GM23338 (cell line): Measurements from ENCODE around the gene LAX1. TPM values are rescaled to one million over a fixed set of nuclear protein-coding genes. Genes with fewer than 3 reads are reported as not detected.

ENCODE experiments used
- ATAC-seq: fragments of 200-7000 bp; cut with Tn5 transposase; 3 replicates; pipeline ENCODE4 v1.9.1; 2020
- DNase-seq: peaks from one replicate; pipeline ENCODE4 v3.0.0-alpha.2; 2015; ENCODE audit warnings: low spot score
- H2AFZ ChIP-seq: fragments of 200-600 bp; sonication (generic); 2 replicates; pipeline ENCODE4 v1.8.0; 2016; ENCODE audit warnings: antibody characterized with exemption, mild to moderate bottlenecking, moderate library complexity
- H3F3A ChIP-seq: fragments of 200-600 bp; sonication (generic); replicated peaks from 2 replicates; pipeline ENCODE4 v1.8.0; 2017; ENCODE audit warnings: antibody characterized with exemption, mixed run types, low read depth
- H3K27ac ChIP-seq: fragments of 200-600 bp; sonication (generic); 2 replicates; pipeline ENCODE4 v1.6.1; 2016; ENCODE audit warnings: low read depth
- H3K27me3 ChIP-seq: fragments of 200-600 bp; sonication (generic); 2 replicates; pipeline ENCODE4 v1.8.0; 2016; ENCODE audit warnings: mild to moderate bottlenecking, mixed run types, moderate library complexity; ENCODE audit not compliant: insufficient read depth
- H3K36me3 ChIP-seq: fragments of 200-600 bp; sonication (generic); 2 replicates; pipeline ENCODE4 v1.8.0; 2016; ENCODE audit warnings: mild to moderate bottlenecking; ENCODE audit not compliant: insufficient read depth
- H3K4me1 ChIP-seq: fragments of 200-600 bp; sonication (generic); 2 replicates; pipeline ENCODE4 v1.8.0; 2016; ENCODE audit warnings: mild to moderate bottlenecking, moderate library complexity; ENCODE audit not compliant: insufficient read depth
- H3K4me2 ChIP-seq: fragments of 200-600 bp; sonication (generic); 2 replicates; pipeline ENCODE4 v1.7.1; 2017; ENCODE audit warnings: mixed run types
- H3K4me3 ChIP-seq: fragments of 200-600 bp; sonication (generic); 2 replicates; pipeline ENCODE4 v1.6.1; 2016; ENCODE audit warnings: mixed run types
- H3K79me2 ChIP-seq: fragments of 200-600 bp; sonication (generic); replicated peaks from 2 replicates; pipeline ENCODE4 v1.8.0; 2017; ENCODE audit warnings: mild to moderate bottlenecking; ENCODE audit not compliant: insufficient read depth
- H3K9me2 ChIP-seq: fragments of 200-600 bp; sonication (generic); 2 replicates; pipeline ENCODE4 v1.8.0; 2017; ENCODE audit not compliant: insufficient read depth
- H4K20me1 ChIP-seq: fragments of 200-600 bp; sonication (generic); replicated peaks from 2 replicates; pipeline ENCODE4 v1.8.0; 2017; ENCODE audit warnings: mild to moderate bottlenecking; ENCODE audit not compliant: insufficient read depth
- H3K27ac Mint-ChIP-seq: 2 replicates; pipeline ENCODE4 v1.8.0; 2020; ENCODE audit warnings: inconsistent platforms, mild to moderate bottlenecking, moderate library complexity, mixed read lengths
- H3K27me3 Mint-ChIP-seq: 3 replicates; pipeline ENCODE4 v1.8.0; 2022; ENCODE audit warnings: low read depth, mild to moderate bottlenecking, moderate library complexity, mixed read lengths, inconsistent platforms; ENCODE audit not compliant: insufficient read depth, poor library complexity
- H3K36me3 Mint-ChIP-seq: 3 replicates; pipeline ENCODE4 v1.8.0; 2021; ENCODE audit warnings: low read depth, mild to moderate bottlenecking, inconsistent platforms, moderate library complexity, mixed read lengths
- H3K4me1 Mint-ChIP-seq: 3 replicates; pipeline ENCODE4 v1.8.0; 2020; ENCODE audit warnings: mild to moderate bottlenecking, inconsistent platforms, mixed read lengths
- H3K4me3 Mint-ChIP-seq: 3 replicates; pipeline ENCODE4 v1.8.0; 2021; ENCODE audit warnings: moderate library complexity, mild to moderate bottlenecking, inconsistent platforms, mixed read lengths
- H3K9me3 Mint-ChIP-seq: 3 replicates; pipeline ENCODE4 v1.8.0; 2020; ENCODE audit warnings: moderate library complexity, mild to moderate bottlenecking, inconsistent platforms, mixed read lengths
- CREB1 ChIP-seq: fragments of 250-450 bp; sonication (Bioruptor Pico); IDR thresholded peaks from 2 replicates; pipeline ENCODE4 v1.5.0; 2020; ENCODE audit warnings: low read depth, mild to moderate bottlenecking, moderate library complexity
- CTCF ChIP-seq, 2 experiments: fragments of 200-600 bp in 1 of 2; sonication (generic) in 1 of 2; conservative IDR thresholded peaks; 2 replicates each; pipeline versions ENCODE4 v1.5.1 to v1.6.1; 2016 to 2017; ENCODE audit warnings: antibody characterized with exemption in 2 of 2, low read depth in 2 of 2, mild to moderate bottlenecking in 2 of 2, moderate library complexity in 1 of 2
- REST ChIP-seq: IDR thresholded peaks from one replicate; pipeline ENCODE4 v1.6.1; 2018; ENCODE audit warnings: antibody characterized with exemption; ENCODE audit not compliant: unreplicated experiment
- ZNF462 ChIP-seq: fragments of 250-450 bp; sonication (Bioruptor Pico); IDR thresholded peaks from 2 replicates; pipeline ENCODE4 v1.5.0; 2020; ENCODE audit warnings: mild to moderate bottlenecking, moderate library complexity
- polyA plus RNA-seq: library from polyadenylated mRNA; unstranded; fragments of >200 nt; fragmentation: Nextera tagmentation; extraction: Ambion mirVana; gene quantifications from 2 replicates; pipeline ENCODE4 v1.2.1, GENCODE V29; 2016
- total RNA-seq: library from RNA; depleted of rRNA; stranded (reverse); fragments of >200 nt; shearing (Covaris generic); gene quantifications from 2 replicates; pipeline ENCODE4 v1.2.3, GENCODE V29; 2014

Gene LAX1
- total and polyA plus RNA-seq, 2 experiments from 2014 or later: not detected

GRCh38 chr1:203797216-203797615 lies 32.2 kb downstream of the LAX1 start (continued):
- TF ChIP-seq ZNF462 (no peak), CREB1 (no peak)

GRCh38 chr1:203797948-203798655 lies 33.1 kb downstream of the LAX1 start:
- no peak for ATAC-seq
- Mint-ChIP-seq H3K27me3 (peaks cover 13% of the 10 kb centered on the region), H3K4me1 (peaks cover 42% of the 10 kb centered on the region), H3K9me3 (peaks cover 30% of the 10 kb centered on the region), H3K36me3 (peaks cover 49% of the 10 kb centered on the region), H3K4me3 (peak overlapping the region; percentile 94), H3K27ac (no peak overlapping the region)
- no peak for DNase-seq
- peaks cover 16% of the 10 kb centered on the region; the same call in 1 of the 2 replicates for H3K36me3 ChIP-seq
- peaks cover 17% of the 10 kb centered on the region for H3K4me1 ChIP-seq
- H3K9me2 ChIP-seq: peaks cover 13% of the 10 kb centered on the region
- H3K4me3 ChIP-seq: no peak overlapping the region
- no peaks in the 10 kb centered on the region for H3K27me3 ChIP-seq
- peaks cover 19% of the 10 kb centered on the region for H4K20me1 ChIP-seq
- H3K27ac ChIP-seq: no peak overlapping the region
- H3K79me2 ChIP-seq: peaks cover 71% of the 10 kb centered on the region
- H3F3A ChIP-seq: peaks cover 12% of the 10 kb centered on the region
- TF ChIP-seq CTCF (conservative IDR thresholded peaks at IDR 0.05; ENCODE audit: low read depth in 2 of 2) (peak in 1 of 2 experiments; percentile 13; a peak in 1 of 4 replicates), REST (no peak)
- H3K4me2 ChIP-seq: no peak overlapping the region
- H2AFZ ChIP-seq: no peak overlapping the region
